ENCODE results near the gene TNFSF8.

TNFSF8 gene

GRCh38 chr9:114957558-114957957 is 27.2 kb upstream of the TNFSF8 start:
- H3K4me3 ChIP-seq (ENCODE audit: low read depth, low read length), result no peak overlapping the region
- H3K36me3 ChIP-seq (ENCODE audit: control insufficient read depth, insufficient read depth, low read length), result no peaks in the 10 kb centered on the region
- peaks cover 32% of the 10 kb centered on the region for H3K9me3 ChIP-seq (ENCODE audit: control insufficient read depth, insufficient read depth, low read depth, low read length)
- no peak overlapping the region for H3K27ac ChIP-seq (ENCODE audit: low read depth, low read length)
- no peak overlapping the region for H3K9ac ChIP-seq (ENCODE audit: low read length)
- H3K27me3 ChIP-seq (ENCODE audit: control insufficient read depth, insufficient read depth, low read length), result no peaks in the 10 kb centered on the region; the same call in 1 of the 2 replicates
- H3K4me1 ChIP-seq (ENCODE audit: control insufficient read depth, insufficient read depth, low read length), result no peaks in the 10 kb centered on the region

GRCh38 chr9:114954956-114955582 is 24.7 kb upstream of the TNFSF8 start:
- no peaks in the 10 kb centered on the region for H3K4me1 ChIP-seq (ENCODE audit: control insufficient read depth, insufficient read depth, low read length)
- no peak overlapping the region for H3K27ac ChIP-seq (ENCODE audit: low read depth, low read length)
- H3K9me3 ChIP-seq (ENCODE audit: control insufficient read depth, insufficient read depth, low read depth, low read length), result peaks cover 7% of the 10 kb centered on the region; the same call in 1 of the 2 replicates
- no peak overlapping the region for H3K4me3 ChIP-seq (ENCODE audit: low read depth, low read length)
- H3K36me3 ChIP-seq (ENCODE audit: control insufficient read depth, insufficient read depth, low read length), result no peaks in the 10 kb centered on the region
- no peak overlapping the region for H3K9ac ChIP-seq (ENCODE audit: low read length)
- H3K27me3 ChIP-seq (ENCODE audit: control insufficient read depth, insufficient read depth, low read length), result no peaks in the 10 kb centered on the region

- no peak overlapping the region for H3K27ac ChIP-seq (ENCODE audit: low read depth, low read length)
- H3K36me3 ChIP-seq (ENCODE audit: control insufficient read depth, insufficient read depth, low read length), result no peaks in the 10 kb centered on the region
- no peak overlapping the region for H3K9ac ChIP-seq (ENCODE audit: low read length)
- no peaks in the 10 kb centered on the region; the same call in 1 of the 2 replicates for H3K27me3 ChIP-seq (ENCODE audit: control insufficient read depth, insufficient read depth, low read length)
- H3K4me1 ChIP-seq (ENCODE audit: control insufficient read depth, insufficient read depth, low read length), result no peaks in the 10 kb centered on the region
- no peak overlapping the region for H3K4me3 ChIP-seq (ENCODE audit: low read depth, low read length)
- no peaks in the 10 kb centered on the region for H3K9me3 ChIP-seq (ENCODE audit: control insufficient read depth, insufficient read depth, low read depth, low read length)
Measured at GRCh38 chr9:114953959-114954358, 23.6 kb upstream of the TNFSF8 start.

GRCh38 chr9:114953046-114953445 is 22.7 kb upstream of the TNFSF8 start:
- H3K9ac ChIP-seq (ENCODE audit: low read length), result no peak overlapping the region
- H3K27me3 ChIP-seq (ENCODE audit: control insufficient read depth, insufficient read depth, low read length), result no peaks in the 10 kb centered on the region; the same call in 1 of the 2 replicates
- no peaks in the 10 kb centered on the region for H3K4me1 ChIP-seq (ENCODE audit: control insufficient read depth, insufficient read depth, low read length)
- H3K27ac ChIP-seq (ENCODE audit: low read depth, low read length), result no peak overlapping the region
- H3K36me3 ChIP-seq (ENCODE audit: control insufficient read depth, insufficient read depth, low read length), result no peaks in the 10 kb centered on the region
- H3K4me3 ChIP-seq (ENCODE audit: low read depth, low read length), result no peak overlapping the region
- H3K9me3 ChIP-seq (ENCODE audit: control insufficient read depth, insufficient read depth, low read depth, low read length), result no peaks in the 10 kb centered on the region

- Histone ChIP-seq H3K36me3 (ENCODE audit: control insufficient read depth, insufficient read depth, low read length) (no peaks in the 10 kb centered on the region), H3K4me1 (ENCODE audit: control insufficient read depth, insufficient read depth, low read length) (no peaks in the 10 kb centered on the region), H3K9me3 (ENCODE audit: control insufficient read depth, insufficient read depth, low read depth, low read length) (no peaks in the 10 kb centered on the region), H3K4me3 (ENCODE audit: low read depth, low read length) (no peak overlapping the region), H3K9ac (ENCODE audit: low read length) (no peak overlapping the region), H3K27me3 (ENCODE audit: control insufficient read depth, insufficient read depth, low read length) (no peaks in the 10 kb centered on the region; the same call in 1 of the 2 replicates), H3K27ac (ENCODE audit: low read depth, low read length) (no peak overlapping the region)
Measured at GRCh38 chr9:114950761-114951160, 20.4 kb upstream of the TNFSF8 start.

GRCh38 chr9:114947058-114947457 is 16.7 kb upstream of the TNFSF8 start:
- Histone ChIP-seq H3K4me3 (ENCODE audit: low read depth, low read length) (no peak overlapping the region), H3K9ac (ENCODE audit: low read length) (no peak overlapping the region), H3K27ac (ENCODE audit: low read depth, low read length) (no peak overlapping the region), H3K9me3 (ENCODE audit: control insufficient read depth, insufficient read depth, low read depth, low read length) (no peaks in the 10 kb centered on the region), H3K4me1 (ENCODE audit: control insufficient read depth, insufficient read depth, low read length) (no peaks in the 10 kb centered on the region), H3K27me3 (ENCODE audit: control insufficient read depth, insufficient read depth, low read length) (no peaks in the 10 kb centered on the region; the same call in 1 of the 2 replicates), H3K36me3 (ENCODE audit: control insufficient read depth, insufficient read depth, low read length) (no peaks in the 10 kb centered on the region)

- H3K36me3 ChIP-seq (ENCODE audit: control insufficient read depth, insufficient read depth, low read length), result no peaks in the 10 kb centered on the region
- no peaks in the 10 kb centered on the region; the same call in 1 of the 2 replicates for H3K27me3 ChIP-seq (ENCODE audit: control insufficient read depth, insufficient read depth, low read length)
- H3K27ac ChIP-seq (ENCODE audit: low read depth, low read length), result no peak overlapping the region
- H3K9ac ChIP-seq (ENCODE audit: low read length), result no peak overlapping the region
- H3K4me3 ChIP-seq (ENCODE audit: low read depth, low read length), result no peak overlapping the region
- H3K9me3 ChIP-seq (ENCODE audit: control insufficient read depth, insufficient read depth, low read depth, low read length), result no peaks in the 10 kb centered on the region
- no peaks in the 10 kb centered on the region for H3K4me1 ChIP-seq (ENCODE audit: control insufficient read depth, insufficient read depth, low read length)
Measured at GRCh38 chr9:114945616-114946412, 15.4 kb upstream of the TNFSF8 start.

- H3K4me3 ChIP-seq (ENCODE audit: low read depth, low read length), result no peak overlapping the region
Measured at GRCh38 chr9:114941376-114941775, 11.0 kb upstream of the TNFSF8 start.

GRCh38 chr9:114938687-114939575 is 8.5 kb upstream of the TNFSF8 start:
- no peaks in the 10 kb centered on the region for H3K4me1 ChIP-seq (ENCODE audit: control insufficient read depth, insufficient read depth, low read length)
- H3K4me3 ChIP-seq (ENCODE audit: low read depth, low read length), result no peak overlapping the region
- H3K27me3 ChIP-seq (ENCODE audit: control insufficient read depth, insufficient read depth, low read length), result peaks cover 9% of the 10 kb centered on the region; the same call in 1 of the 2 replicates
- H3K27ac ChIP-seq (ENCODE audit: low read depth, low read length), result no peak overlapping the region
- no peaks in the 10 kb centered on the region for H3K36me3 ChIP-seq (ENCODE audit: control insufficient read depth, insufficient read depth, low read length)
- H3K9ac ChIP-seq (ENCODE audit: low read length), result no peak overlapping the region
- no peaks in the 10 kb centered on the region for H3K9me3 ChIP-seq (ENCODE audit: control insufficient read depth, insufficient read depth, low read depth, low read length)

More at GRCh38 chr9:114941376-114941775, 11.0 kb upstream of the TNFSF8 start:
- H3K9ac ChIP-seq (ENCODE audit: low read length), result no peak overlapping the region
- no peaks in the 10 kb centered on the region for H3K36me3 ChIP-seq (ENCODE audit: control insufficient read depth, insufficient read depth, low read length)
- no peak overlapping the region for H3K27ac ChIP-seq (ENCODE audit: low read depth, low read length)
- H3K9me3 ChIP-seq (ENCODE audit: control insufficient read depth, insufficient read depth, low read depth, low read length), result no peaks in the 10 kb centered on the region
- H3K27me3 ChIP-seq (ENCODE audit: control insufficient read depth, insufficient read depth, low read length), result peaks cover 7% of the 10 kb centered on the region; the same call in 1 of the 2 replicates
- H3K4me1 ChIP-seq (ENCODE audit: control insufficient read depth, insufficient read depth, low read length), result no peaks in the 10 kb centered on the region

GRCh38 chr9:114937516-114937915 is 7.1 kb upstream of the TNFSF8 start:
- H3K4me1 ChIP-seq (ENCODE audit: control insufficient read depth, insufficient read depth, low read length), result no peaks in the 10 kb centered on the region; the same call in 1 of the 2 replicates
- H3K4me3 ChIP-seq (ENCODE audit: low read depth, low read length), result no peak overlapping the region
- H3K27ac ChIP-seq (ENCODE audit: low read depth, low read length), result no peak overlapping the region
- peaks cover 20% of the 10 kb centered on the region for H3K27me3 ChIP-seq (ENCODE audit: control insufficient read depth, insufficient read depth, low read length)
- H3K36me3 ChIP-seq (ENCODE audit: control insufficient read depth, insufficient read depth, low read length), result no peaks in the 10 kb centered on the region
- no peak overlapping the region for H3K9ac ChIP-seq (ENCODE audit: low read length)
- no peaks in the 10 kb centered on the region for H3K9me3 ChIP-seq (ENCODE audit: control insufficient read depth, insufficient read depth, low read depth, low read length)
